Measurements from ENCODE around the gene TAF11L7. TPM values are rescaled to one million over a fixed set of nuclear protein-coding genes. Genes with fewer than 3 reads are reported as not detected.
"Not testable (repeated sequence)": the region's sequence is repeated elsewhere in the genome, so short reads cannot be mapped to it uniquely, and the experiment has no call there.

Gene TAF11L7
- total and polyA plus RNA-seq, 4 experiments from 2014 or later = not detected

GRCh38 chr5:17610092-17610491 is 24.5 kb upstream of the TAF11L7 start, which contains the start of gene TAF11L12:
Gene TAF11L12, plus strand, starts transcription at chr5:17610392.
- H3K4me1 ChIP-seq (ENCODE audit: insufficient read depth, low read length); H3K27ac Mint-ChIP-seq; POLR2A ChIA-PET (ENCODE audit: partially characterized antibody); H3K27me3 ChIP-seq (ENCODE audit: insufficient read depth, low read length); H3K27me3 Mint-ChIP-seq; H3K27ac ChIP-seq (ENCODE audit: low read depth, low read length); intact Hi-C loops (cut with micrococcal nuclease); H3K36me3 ChIP-seq (ENCODE audit: insufficient read depth, low read length); H3K36me3 Mint-ChIP-seq; CTCF ChIA-PET (ENCODE audit: partially characterized antibody); H3K4me3 ChIP-seq (ENCODE audit: low read length in 2 of 2); H3K4me3 Mint-ChIP-seq; H3K4me1 Mint-ChIP-seq; DNase-seq; H3K9me3 ChIP-seq (ENCODE audit: control insufficient read depth in 1 of 2, low read length in 2 of 2): not testable (repeated sequence)
- peaks cover 0 to 11% (median 5%) of the 10 kb centered on the region in 8 donors for H3K9me3 Mint-ChIP-seq

DNA sequence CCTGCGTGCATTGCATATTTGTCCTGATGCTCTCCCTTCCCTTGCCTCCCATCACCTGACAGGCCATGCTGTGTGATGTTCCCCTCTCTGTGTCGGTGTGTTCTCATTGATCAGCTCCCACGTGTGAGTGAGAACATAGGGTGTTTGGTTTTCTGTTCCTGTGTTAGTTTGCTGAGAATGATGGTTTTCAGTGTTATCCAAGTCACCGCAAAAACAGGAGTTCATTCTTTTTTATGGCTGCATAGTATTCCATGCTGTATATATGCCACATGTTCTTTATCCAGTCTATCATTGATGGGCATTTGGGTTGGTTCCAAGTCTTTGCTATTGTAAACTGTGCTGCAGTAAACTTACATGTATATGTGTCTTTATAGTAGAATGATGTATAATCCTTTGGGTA is 21.9 kb upstream of the TAF11L7 start:
- H3K4me3 Mint-ChIP-seq = not testable (repeated sequence)

DNA sequence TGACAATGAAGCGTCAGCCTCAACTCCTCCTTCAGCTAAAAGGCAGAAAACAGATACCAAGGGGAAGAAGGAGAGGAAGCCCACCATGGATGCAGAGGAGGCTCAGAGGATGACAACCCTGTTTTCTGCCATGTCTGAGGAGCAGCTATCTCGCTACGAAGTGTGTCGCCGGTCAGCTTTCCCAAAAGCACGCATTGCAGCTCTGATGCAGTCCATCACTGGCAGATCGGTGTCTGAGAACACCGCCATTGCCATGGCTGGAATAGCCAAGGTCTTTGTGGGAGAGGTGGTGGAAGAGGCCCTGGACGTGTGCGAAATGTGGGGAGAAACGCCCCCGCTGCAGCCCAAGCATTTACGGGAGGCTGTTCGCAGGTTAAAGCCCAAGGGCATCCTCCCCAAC is 19.4 kb upstream of the TAF11L7 start:
- Histone ChIP-seq H3K36me3 (ENCODE audit: insufficient read depth, low read length) (no peaks in the 10 kb centered on the region), H3K27me3 (ENCODE audit: insufficient read depth, low read length) (no peaks in the 10 kb centered on the region), H3K27ac (ENCODE audit: low read depth, low read length) (no peak overlapping the region), H3K4me3 (ENCODE audit: low read length in 2 of 2) (no peak overlapping the region), H3K4me1 (ENCODE audit: insufficient read depth, low read length) (no peaks in the 10 kb centered on the region), H3K9me3 (ENCODE audit: control insufficient read depth in 1 of 2, low read length in 2 of 2) (no peaks in the 10 kb centered on the region)
- no peak overlapping the region for H3K27ac Mint-ChIP-seq
- H3K36me3 Mint-ChIP-seq = no peaks in the 10 kb centered on the region
- no peaks in the 10 kb centered on the region for H3K4me1 Mint-ChIP-seq
- ChIA-PET CTCF (ENCODE audit: partially characterized antibody) (no interaction called here), POLR2A (ENCODE audit: partially characterized antibody) (no interaction called here)
- intact Hi-C loops (cut with micrococcal nuclease) = no loop called here
- H3K27me3 Mint-ChIP-seq = no peaks in the 10 kb centered on the region
- H3K4me3 Mint-ChIP-seq = no peak overlapping the region
- H3K9me3 Mint-ChIP-seq = peaks cover 0 to 10% (median 4%) of the 10 kb centered on the region in 8 donors
- DNase-seq = no peak

More for the DNA sequence above, 21.9 kb upstream of the TAF11L7 start:
- H3K4me1 ChIP-seq (ENCODE audit: insufficient read depth, low read length); H3K27ac Mint-ChIP-seq; H3K4me3 ChIP-seq (ENCODE audit: low read length in 2 of 2); H3K9me3 Mint-ChIP-seq; CTCF ChIA-PET (ENCODE audit: partially characterized antibody); H3K27me3 Mint-ChIP-seq; H3K27me3 ChIP-seq (ENCODE audit: insufficient read depth, low read length); DNase-seq; H3K27ac ChIP-seq (ENCODE audit: low read depth, low read length); H3K36me3 ChIP-seq (ENCODE audit: insufficient read depth, low read length); POLR2A ChIA-PET (ENCODE audit: partially characterized antibody); intact Hi-C loops (cut with micrococcal nuclease); H3K36me3 Mint-ChIP-seq; H3K9me3 ChIP-seq (ENCODE audit: control insufficient read depth in 1 of 2, low read length in 2 of 2); H3K4me1 Mint-ChIP-seq: not testable (repeated sequence)

GRCh38 chr5:17603880-17604279 is 18.3 kb upstream of the TAF11L7 start, which contains the start of gene TAF11L11:
Gene TAF11L11, plus strand, starts transcription at chr5:17604183.
- H3K27me3 Mint-ChIP-seq; CTCF ChIA-PET (ENCODE audit: partially characterized antibody); intact Hi-C loops (cut with micrococcal nuclease); H3K4me1 Mint-ChIP-seq; DNase-seq; H3K9me3 Mint-ChIP-seq; H3K27me3 ChIP-seq (ENCODE audit: insufficient read depth, low read length); POLR2A ChIA-PET (ENCODE audit: partially characterized antibody); H3K4me3 ChIP-seq (ENCODE audit: low read length in 2 of 2); H3K36me3 Mint-ChIP-seq; H3K4me3 Mint-ChIP-seq; H3K9me3 ChIP-seq (ENCODE audit: control insufficient read depth in 1 of 2, low read length in 2 of 2); H3K4me1 ChIP-seq (ENCODE audit: insufficient read depth, low read length); H3K27ac Mint-ChIP-seq; H3K36me3 ChIP-seq (ENCODE audit: insufficient read depth, low read length); H3K27ac ChIP-seq (ENCODE audit: low read depth, low read length): not testable (repeated sequence)

- H3K9me3 Mint-ChIP-seq; H3K36me3 ChIP-seq (ENCODE audit: insufficient read depth, low read length); H3K9me3 ChIP-seq (ENCODE audit: control insufficient read depth in 1 of 2, low read length in 2 of 2); CTCF ChIA-PET (ENCODE audit: partially characterized antibody); H3K27ac ChIP-seq (ENCODE audit: low read depth, low read length); POLR2A ChIA-PET (ENCODE audit: partially characterized antibody); intact Hi-C loops (cut with micrococcal nuclease); H3K4me1 ChIP-seq (ENCODE audit: insufficient read depth, low read length); DNase-seq; H3K27ac Mint-ChIP-seq; H3K27me3 Mint-ChIP-seq; H3K27me3 ChIP-seq (ENCODE audit: insufficient read depth, low read length); H3K36me3 Mint-ChIP-seq; H3K4me1 Mint-ChIP-seq; H3K4me3 Mint-ChIP-seq; H3K4me3 ChIP-seq (ENCODE audit: low read length in 2 of 2): not testable (repeated sequence)
Measured at GRCh38 chr5:17597728-17598127, 12.2 kb upstream of the TAF11L7 start, which contains the start of gene TAF11L10. Gene TAF11L10, minus strand, starts transcription at chr5:17597828.

DNA sequence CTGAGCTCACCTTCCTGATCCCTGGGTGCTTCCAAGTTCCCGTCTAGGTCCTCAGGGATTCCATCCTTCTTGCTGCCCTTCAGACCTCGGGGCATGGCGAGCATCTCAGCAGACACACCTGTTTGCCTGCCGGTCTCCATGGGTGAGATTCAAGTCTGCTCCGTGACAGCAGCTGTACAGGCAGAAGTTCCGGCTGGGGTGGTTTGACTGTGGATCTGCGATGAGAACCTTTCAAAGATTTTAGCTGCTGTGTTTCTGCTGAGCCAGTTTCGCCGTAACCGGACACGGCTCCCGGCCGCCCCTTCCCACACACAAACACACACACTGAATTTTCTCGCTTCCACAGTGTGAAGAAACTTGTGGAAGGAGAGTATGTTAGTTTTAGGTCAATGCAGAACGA is 8.7 kb upstream of the TAF11L7 start, which contains the start of gene TAF11L9:
Gene TAF11L9, minus strand, starts transcription at position 140 of the 400 bp plus-strand sequence.
- H3K27me3 Mint-ChIP-seq; intact Hi-C loops (cut with micrococcal nuclease); CTCF ChIA-PET (ENCODE audit: partially characterized antibody); H3K4me1 Mint-ChIP-seq; DNase-seq; H3K4me3 Mint-ChIP-seq; H3K4me1 ChIP-seq (ENCODE audit: insufficient read depth, low read length); POLR2A ChIA-PET (ENCODE audit: partially characterized antibody); H3K9me3 Mint-ChIP-seq; H3K27ac ChIP-seq (ENCODE audit: low read depth, low read length); H3K4me3 ChIP-seq (ENCODE audit: low read length in 2 of 2); H3K27ac Mint-ChIP-seq; H3K36me3 ChIP-seq (ENCODE audit: insufficient read depth, low read length); H3K36me3 Mint-ChIP-seq; H3K9me3 ChIP-seq (ENCODE audit: control insufficient read depth in 1 of 2, low read length in 2 of 2); H3K27me3 ChIP-seq (ENCODE audit: insufficient read depth, low read length): not testable (repeated sequence)

GRCh38 chr5:17590860-17591259 is 5.3 kb upstream of the TAF11L7 start, which contains the start of gene TAF11L8:
Gene TAF11L8, minus strand, starts transcription at chr5:17590960.
- H3K4me3 ChIP-seq (ENCODE audit: low read length in 2 of 2); H3K27me3 ChIP-seq (ENCODE audit: insufficient read depth, low read length); H3K9me3 Mint-ChIP-seq; H3K9me3 ChIP-seq (ENCODE audit: control insufficient read depth in 1 of 2, low read length in 2 of 2); H3K4me3 Mint-ChIP-seq; H3K4me1 Mint-ChIP-seq; H3K4me1 ChIP-seq (ENCODE audit: insufficient read depth, low read length); H3K27me3 Mint-ChIP-seq; intact Hi-C loops (cut with micrococcal nuclease); POLR2A ChIA-PET (ENCODE audit: partially characterized antibody); DNase-seq; CTCF ChIA-PET (ENCODE audit: partially characterized antibody); H3K27ac ChIP-seq (ENCODE audit: low read depth, low read length); H3K36me3 ChIP-seq (ENCODE audit: insufficient read depth, low read length); H3K27ac Mint-ChIP-seq; H3K36me3 Mint-ChIP-seq: not testable (repeated sequence)
